ENCODE results near the gene PSMA8. TPM values are rescaled to one million over a fixed set of nuclear protein-coding genes. Genes with fewer than 3 reads are reported as not detected.
A peak's percentile ranks its signal among the peaks of the same experiment; 100 is the strongest.

PSMA8 gene
- total and polyA plus RNA-seq, 2 donors, result 0.66 to 0.84 TPM

GRCh38 chr18:26215247-26215970 is 81.7 kb downstream of the PSMA8 start:
- peaks cover 16 to 23% of the 10 kb centered on the region in 2 donors for H3K4me1 ChIP-seq (ENCODE audit: control insufficient read depth in 2 of 2, insufficient read depth in 2 of 2, low read length in 2 of 2)
- peak; percentile 56 to 94 (median 81) for DNase-seq (ENCODE audit: low read depth in 6 of 9, low spot score in 9 of 9)
- no peaks in the 10 kb centered on the region for H3K36me3 ChIP-seq (ENCODE audit: control insufficient read depth in 2 of 2, insufficient read depth in 2 of 2, low read length in 1 of 2)
- no peaks in the 10 kb centered on the region for H3K27me3 ChIP-seq (ENCODE audit: control insufficient read depth in 2 of 2, insufficient read depth in 1 of 2, low read length in 1 of 2)
- H3K27ac ChIP-seq (ENCODE audit: low read depth in 1 of 2, low read length in 1 of 2), result peak overlapping the region; percentile 57 to 60
- no peak overlapping the region for H3K4me3 ChIP-seq (ENCODE audit: low read length in 2 of 2)
- H3K9me3 ChIP-seq (ENCODE audit: control insufficient read depth in 2 of 2, insufficient read depth in 1 of 2, low read length in 1 of 2), result no peaks in the 10 kb centered on the region
- 16% methylated on average over 7 of the region's 7 CpGs for WGBS

GRCh38 chr18:26225022-26225693 is 91.5 kb downstream of the PSMA8 start:
- Histone ChIP-seq H3K4me1 (ENCODE audit: control insufficient read depth in 2 of 2, insufficient read depth in 2 of 2, low read length in 2 of 2) (peaks cover 8 to 11% of the 10 kb centered on the region in 2 donors), H3K36me3 (ENCODE audit: control insufficient read depth in 2 of 2, insufficient read depth in 2 of 2, low read length in 1 of 2) (no peaks in the 10 kb centered on the region), H3K4me3 (ENCODE audit: low read length in 2 of 2) (no peak overlapping the region), H3K27me3 (ENCODE audit: control insufficient read depth in 2 of 2, insufficient read depth in 1 of 2, low read length in 1 of 2) (peaks cover 0 to 8% of the 10 kb centered on the region in 2 donors), H3K9me3 (ENCODE audit: control insufficient read depth in 2 of 2, insufficient read depth in 1 of 2, low read length in 1 of 2) (no peaks in the 10 kb centered on the region), H3K27ac (ENCODE audit: low read depth in 1 of 2, low read length in 1 of 2) (no peak overlapping the region)
- WGBS, result 96% methylated on average over 7 of the region's 7 CpGs
- DNase-seq (ENCODE audit: low read depth in 6 of 9, low spot score in 9 of 9), result no peak

GRCh38 chr18:26225915-26226228 is 92.2 kb downstream of the PSMA8 start:
- Histone ChIP-seq H3K9me3 (ENCODE audit: control insufficient read depth in 2 of 2, insufficient read depth in 1 of 2, low read length in 1 of 2) (no peaks in the 10 kb centered on the region), H3K27me3 (ENCODE audit: control insufficient read depth in 2 of 2, insufficient read depth in 1 of 2, low read length in 1 of 2) (peaks cover 0 to 8% of the 10 kb centered on the region in 2 donors), H3K4me3 (ENCODE audit: low read length in 2 of 2) (peak overlapping the region; percentile 67 to 85), H3K4me1 (ENCODE audit: control insufficient read depth in 2 of 2, insufficient read depth in 2 of 2, low read length in 2 of 2) (peaks cover 8 to 11% of the 10 kb centered on the region in 2 donors), H3K27ac (ENCODE audit: low read depth in 1 of 2, low read length in 1 of 2) (peak overlapping the region in 1 of 2 donors; percentile 18), H3K36me3 (ENCODE audit: control insufficient read depth in 2 of 2, insufficient read depth in 2 of 2, low read length in 1 of 2) (no peaks in the 10 kb centered on the region)
- peak in 1 of 9 donors; percentile 17 for DNase-seq (ENCODE audit: low read depth in 6 of 9, low spot score in 9 of 9)
- WGBS, result 18% methylated on average over 8 of the region's 8 CpGs

GRCh38 chr18:26226229-26227050 is 92.8 kb downstream of the PSMA8 start, which contains the start of gene TAF4B:
Gene TAF4B (plus strand): TSS chr18:26226445. CDS start chr18:26226934, 489 bp downstream.
- H3K27ac ChIP-seq (ENCODE audit: low read depth in 1 of 2, low read length in 1 of 2), result peak within 1 kb of the TSS; percentile 56 to 87
- H3K36me3 ChIP-seq (ENCODE audit: control insufficient read depth in 2 of 2, insufficient read depth in 2 of 2, low read length in 1 of 2), result no peaks in the 10 kb centered on the region
- H3K4me3 ChIP-seq (ENCODE audit: low read length in 2 of 2), result peak within 1 kb of the TSS; percentile 67 to 85
- H3K27me3 ChIP-seq (ENCODE audit: control insufficient read depth in 2 of 2, insufficient read depth in 1 of 2, low read length in 1 of 2), result peaks cover 0 to 8% of the 10 kb centered on the region in 2 donors
- peak; percentile 47 to 91 (median 75) for DNase-seq (ENCODE audit: low read depth in 6 of 9, low spot score in 9 of 9)
- H3K4me1 ChIP-seq (ENCODE audit: control insufficient read depth in 2 of 2, insufficient read depth in 2 of 2, low read length in 2 of 2), result peaks cover 8 to 11% of the 10 kb centered on the region in 2 donors
- under 1% methylated on average over 101 of the region's 101 CpGs for WGBS
- no peaks in the 10 kb centered on the region for H3K9me3 ChIP-seq (ENCODE audit: control insufficient read depth in 2 of 2, insufficient read depth in 1 of 2, low read length in 1 of 2)

GRCh38 chr18:26227051-26227670 is 93.5 kb downstream of the PSMA8 start:
- H3K27ac ChIP-seq (ENCODE audit: low read depth in 1 of 2, low read length in 1 of 2), result no peak overlapping the region
- H3K9me3 ChIP-seq (ENCODE audit: control insufficient read depth in 2 of 2, insufficient read depth in 1 of 2, low read length in 1 of 2), result no peaks in the 10 kb centered on the region
- peaks cover 8 to 11% of the 10 kb centered on the region in 2 donors for H3K4me1 ChIP-seq (ENCODE audit: control insufficient read depth in 2 of 2, insufficient read depth in 2 of 2, low read length in 2 of 2)
- 15% methylated on average over 28 of the region's 28 CpGs for WGBS
- DNase-seq (ENCODE audit: low read depth in 6 of 9, low spot score in 9 of 9), result peak in 1 of 9 donors; percentile 19
- H3K36me3 ChIP-seq (ENCODE audit: control insufficient read depth in 2 of 2, insufficient read depth in 2 of 2, low read length in 1 of 2), result no peaks in the 10 kb centered on the region
- H3K27me3 ChIP-seq (ENCODE audit: control insufficient read depth in 2 of 2, insufficient read depth in 1 of 2, low read length in 1 of 2), result peaks cover 0 to 8% of the 10 kb centered on the region in 2 donors
- peak overlapping the region; percentile 67 to 85 for H3K4me3 ChIP-seq (ENCODE audit: low read length in 2 of 2)

GRCh38 chr18:26228562-26229260 is 95.0 kb downstream of the PSMA8 start:
- Histone ChIP-seq H3K27ac (ENCODE audit: low read depth in 1 of 2, low read length in 1 of 2) (no peak overlapping the region), H3K4me3 (ENCODE audit: low read length in 2 of 2) (no peak overlapping the region), H3K9me3 (ENCODE audit: control insufficient read depth in 2 of 2, insufficient read depth in 1 of 2, low read length in 1 of 2) (no peaks in the 10 kb centered on the region), H3K36me3 (ENCODE audit: control insufficient read depth in 2 of 2, insufficient read depth in 2 of 2, low read length in 1 of 2) (no peaks in the 10 kb centered on the region), H3K27me3 (ENCODE audit: control insufficient read depth in 2 of 2, insufficient read depth in 1 of 2, low read length in 1 of 2) (peaks cover 0 to 8% of the 10 kb centered on the region in 2 donors), H3K4me1 (ENCODE audit: control insufficient read depth in 2 of 2, insufficient read depth in 2 of 2, low read length in 2 of 2) (peaks cover 8 to 11% of the 10 kb centered on the region in 2 donors)
- 87% methylated on average over 6 of the region's 6 CpGs for WGBS
- no peak for DNase-seq (ENCODE audit: low read depth in 6 of 9, low spot score in 9 of 9)

- H3K36me3 ChIP-seq (ENCODE audit: control insufficient read depth in 2 of 2, insufficient read depth in 2 of 2, low read length in 1 of 2), result no peaks in the 10 kb centered on the region
- WGBS, result 97% methylated on average over 8 of the region's 8 CpGs
- H3K4me1 ChIP-seq (ENCODE audit: control insufficient read depth in 2 of 2, insufficient read depth in 2 of 2, low read length in 2 of 2), result peaks cover 8 to 11% of the 10 kb centered on the region in 2 donors
- peaks cover 0 to 8% of the 10 kb centered on the region in 2 donors for H3K27me3 ChIP-seq (ENCODE audit: control insufficient read depth in 2 of 2, insufficient read depth in 1 of 2, low read length in 1 of 2)
- no peak overlapping the region for H3K4me3 ChIP-seq (ENCODE audit: low read length in 2 of 2)
- no peak overlapping the region for H3K27ac ChIP-seq (ENCODE audit: low read depth in 1 of 2, low read length in 1 of 2)
- no peaks in the 10 kb centered on the region for H3K9me3 ChIP-seq (ENCODE audit: control insufficient read depth in 2 of 2, insufficient read depth in 1 of 2, low read length in 1 of 2)
- DNase-seq (ENCODE audit: low read depth in 6 of 9, low spot score in 9 of 9), result no peak
Measured at GRCh38 chr18:26230497-26230896, 96.8 kb downstream of the PSMA8 start.

GRCh38 chr18:26233208-26233607 is 99.5 kb downstream of the PSMA8 start:
- H3K4me3 ChIP-seq (ENCODE audit: low read length in 2 of 2), result no peak overlapping the region
- no peaks in the 10 kb centered on the region for H3K9me3 ChIP-seq (ENCODE audit: control insufficient read depth in 2 of 2, insufficient read depth in 1 of 2, low read length in 1 of 2)
- H3K4me1 ChIP-seq (ENCODE audit: control insufficient read depth in 2 of 2, insufficient read depth in 2 of 2, low read length in 2 of 2), result no peaks in the 10 kb centered on the region
- H3K27me3 ChIP-seq (ENCODE audit: control insufficient read depth in 2 of 2, insufficient read depth in 1 of 2, low read length in 1 of 2), result no peaks in the 10 kb centered on the region
- H3K27ac ChIP-seq (ENCODE audit: low read depth in 1 of 2, low read length in 1 of 2), result no peak overlapping the region
- H3K36me3 ChIP-seq (ENCODE audit: control insufficient read depth in 2 of 2, insufficient read depth in 2 of 2, low read length in 1 of 2), result no peaks in the 10 kb centered on the region
- WGBS, result 94% methylated on average over 5 of the region's 5 CpGs
- DNase-seq (ENCODE audit: low read depth in 6 of 9, low spot score in 9 of 9), result no peak
